ENCODE data around the gene DYNC2H1. TPM values are rescaled to one million over a fixed set of nuclear protein-coding genes. Genes with fewer than 3 reads are reported as not detected.

DYNC2H1 gene
- total and polyA plus RNA-seq, 12 donors = 11.0 to 30.6 (median 18.9) TPM

DNA sequence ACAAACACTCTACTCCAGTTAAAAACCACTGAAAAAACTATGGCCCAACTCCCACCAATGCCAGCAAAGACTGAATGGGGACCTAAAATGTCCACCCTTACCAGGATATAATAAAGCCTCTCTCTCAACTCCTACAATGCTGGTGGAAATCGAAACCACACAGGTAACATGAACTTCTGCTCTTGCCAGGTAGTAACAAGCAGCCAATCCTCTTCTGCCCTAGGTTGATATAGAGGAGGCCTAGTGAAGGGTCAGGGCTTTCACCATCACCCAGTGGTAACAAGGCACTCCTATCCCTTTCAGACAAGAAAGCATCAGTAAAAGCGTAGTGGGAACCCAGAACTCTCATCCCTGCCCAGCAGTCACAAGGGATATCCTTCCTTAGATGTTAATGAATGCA is 39.9 kb upstream of the DYNC2H1 start:
- no peak overlapping the region for H3K4me3 ChIP-seq
- no peaks in the 10 kb centered on the region for H3K27me3 ChIP-seq
- DNase-seq = no peak
- H3K4me1 ChIP-seq (replicated peaks in 1 of 2) = peaks cover 0 to 9% of the 10 kb centered on the region in 2 donors
- peaks cover 0 to 3% of the 10 kb centered on the region in 2 donors for H3K36me3 ChIP-seq (replicated peaks in 1 of 2)
- TF ChIP-seq, protein P1, sequence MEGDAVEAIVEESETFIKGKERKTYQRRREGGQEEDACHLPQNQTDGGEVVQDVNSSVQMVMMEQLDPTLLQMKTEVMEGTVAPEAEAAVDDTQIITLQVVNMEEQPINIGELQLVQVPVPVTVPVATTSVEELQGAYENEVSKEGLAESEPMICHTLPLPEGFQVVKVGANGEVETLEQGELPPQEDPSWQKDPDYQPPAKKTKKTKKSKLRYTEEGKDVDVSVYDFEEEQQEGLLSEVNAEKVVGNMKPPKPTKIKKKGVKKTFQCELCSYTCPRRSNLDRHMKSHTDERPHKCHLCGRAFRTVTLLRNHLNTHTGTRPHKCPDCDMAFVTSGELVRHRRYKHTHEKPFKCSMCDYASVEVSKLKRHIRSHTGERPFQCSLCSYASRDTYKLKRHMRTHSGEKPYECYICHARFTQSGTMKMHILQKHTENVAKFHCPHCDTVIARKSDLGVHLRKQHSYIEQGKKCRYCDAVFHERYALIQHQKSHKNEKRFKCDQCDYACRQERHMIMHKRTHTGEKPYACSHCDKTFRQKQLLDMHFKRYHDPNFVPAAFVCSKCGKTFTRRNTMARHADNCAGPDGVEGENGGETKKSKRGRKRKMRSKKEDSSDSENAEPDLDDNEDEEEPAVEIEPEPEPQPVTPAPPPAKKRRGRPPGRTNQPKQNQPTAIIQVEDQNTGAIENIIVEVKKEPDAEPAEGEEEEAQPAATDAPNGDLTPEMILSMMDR (IDR thresholded peaks at IDR 0.05) = no peak
- no peak for TF ChIP-seq POLR2A (IDR thresholded peaks at IDR 0.05)
- WGBS, 4 donors = 82 to 100% (median 97%) methylated on average over 2 of the region's 2 CpGs
- H3K27ac ChIP-seq = no peak overlapping the region
- H3K9me3 ChIP-seq (replicated peaks in 1 of 3) = no peaks in the 10 kb centered on the region
- intact Hi-C loops (cut with DNase I) = no loop called here

DNA sequence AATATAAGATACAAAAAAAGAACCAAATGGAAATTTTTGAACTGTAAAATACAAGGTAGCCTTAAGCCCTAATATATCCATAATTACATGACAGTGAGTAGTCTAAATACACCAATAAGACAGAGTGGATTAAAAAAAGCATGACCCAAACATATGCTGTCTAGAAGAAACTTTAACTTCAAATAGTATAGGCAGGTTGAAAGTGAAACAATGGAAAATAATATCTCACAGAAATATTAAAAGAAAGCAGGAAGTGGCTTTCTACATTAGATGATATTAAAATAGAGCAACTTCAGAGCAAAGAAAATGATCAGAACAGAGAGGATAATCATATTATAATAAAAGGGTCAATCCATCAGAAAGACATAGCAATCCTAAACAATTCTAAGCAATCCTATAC is 39.1 kb upstream of the DYNC2H1 start:
- H3K27me3 ChIP-seq = no peaks in the 10 kb centered on the region

DNA sequence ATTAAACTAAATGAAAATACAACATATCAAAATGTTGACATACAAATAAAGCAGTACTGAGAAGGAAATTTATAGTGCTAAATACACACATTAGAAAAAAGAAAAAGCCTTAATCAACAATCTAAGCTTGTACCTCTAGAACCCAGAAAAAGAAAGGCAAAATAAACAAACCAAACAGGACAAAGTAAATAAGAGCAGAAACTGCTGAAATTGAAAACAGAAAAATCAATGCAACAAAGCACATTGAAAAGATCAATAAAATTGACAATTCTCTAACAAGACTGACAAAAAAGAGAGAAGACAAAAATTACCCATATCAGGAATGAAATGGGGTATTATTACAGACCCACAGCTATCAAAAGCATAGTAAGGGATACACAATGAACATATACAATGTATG is 38.2 kb upstream of the DYNC2H1 start:
- no peak overlapping the region for H3K27ac ChIP-seq
- H3K4me3 ChIP-seq = no peak overlapping the region
- H3K36me3 ChIP-seq (replicated peaks in 1 of 2) = no peaks in the 10 kb centered on the region
- no peaks in the 10 kb centered on the region for H3K27me3 ChIP-seq
- no peaks in the 10 kb centered on the region for H3K9me3 ChIP-seq (replicated peaks in 1 of 3)
- H3K4me1 ChIP-seq (replicated peaks in 1 of 2) = peaks cover 0 to 9% of the 10 kb centered on the region in 2 donors
- intact Hi-C loops (cut with DNase I) = no loop called here
- TF ChIP-seq, protein P1 (IDR thresholded peaks at IDR 0.05) = no peak
- TF ChIP-seq POLR2A (IDR thresholded peaks at IDR 0.05) = no peak
- no peak for DNase-seq

More for the DNA sequence above, 39.1 kb upstream of the DYNC2H1 start:
- Histone ChIP-seq H3K27ac (no peak overlapping the region), H3K36me3 (replicated peaks in 1 of 2) (peaks cover 0 to 2% of the 10 kb centered on the region in 2 donors), H3K4me3 (no peak overlapping the region), H3K9me3 (replicated peaks in 1 of 3) (no peaks in the 10 kb centered on the region), H3K4me1 (replicated peaks in 1 of 2) (peaks cover 0 to 9% of the 10 kb centered on the region in 2 donors)
- TF ChIP-seq, protein P1 (IDR thresholded peaks at IDR 0.05) = no peak
- TF ChIP-seq POLR2A (IDR thresholded peaks at IDR 0.05) = no peak
- intact Hi-C loops (cut with DNase I) = no loop called here
- DNase-seq = no peak

DNA sequence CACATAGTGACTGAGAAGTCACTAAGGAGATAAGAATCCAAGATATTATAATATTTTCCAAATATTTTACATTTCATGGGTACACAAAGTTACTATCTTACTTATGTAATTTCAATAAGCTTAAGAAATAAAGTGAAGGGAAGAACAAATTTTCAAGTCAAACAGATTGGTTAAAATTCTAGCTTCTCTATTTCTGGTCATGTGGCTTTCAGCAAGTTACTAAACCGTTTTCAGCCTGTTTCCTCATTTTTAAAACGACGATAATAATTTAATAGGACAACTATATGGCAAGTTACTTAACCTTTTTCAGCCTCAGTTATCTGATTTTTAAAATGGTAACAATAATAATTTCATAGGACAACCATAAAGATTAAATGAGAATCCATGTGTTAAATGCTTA is 32.9 kb upstream of the DYNC2H1 start:
- Histone ChIP-seq H3K36me3 (replicated peaks in 1 of 2) (peaks cover 0 to 21% of the 10 kb centered on the region in 2 donors), H3K9me3 (replicated peaks in 1 of 3) (no peaks in the 10 kb centered on the region), H3K4me3 (no peak overlapping the region), H3K27me3 (no peaks in the 10 kb centered on the region), H3K27ac (no peak overlapping the region), H3K4me1 (replicated peaks in 1 of 2) (no peaks in the 10 kb centered on the region)
- no peak for TF ChIP-seq POLR2A (IDR thresholded peaks at IDR 0.05)
- TF ChIP-seq, protein P1 (IDR thresholded peaks at IDR 0.05) = no peak
- DNase-seq = no peak
- intact Hi-C loops (cut with DNase I) = no loop called here
- WGBS, 4 donors = 73 to 91% (median 88%) methylated on average over 3 of the region's 3 CpGs

All from adrenal gland (tissue), 12 donors.